Upper lobe of right lung (tissue), 1 donor: ENCODE data around the gene RAP2B. TPM values are rescaled to one million over a fixed set of nuclear protein-coding genes. Genes with fewer than 3 reads are reported as not detected.

Experiments
- ATAC-seq: fragments of 200-7000 bp; cut with Tn5 transposase; one replicate; pipeline ENCODE4 v1.9.1; 2020; ENCODE audit warnings: mild to moderate bottlenecking, moderate library complexity
- DNase-seq: peaks from one replicate; pipeline ENCODE4 v3.0.0-alpha.2; 2020
- H3K27ac ChIP-seq: fragments of 200-600 bp; one replicate; pipeline ENCODE4 v1.8.0; 2022
- H3K27me3 ChIP-seq: fragments of 200-600 bp; one replicate; pipeline ENCODE4 v1.8.0; 2022; ENCODE audit warnings: mild to moderate bottlenecking
- H3K36me3 ChIP-seq: fragments of 200-600 bp; one replicate; pipeline ENCODE4 v1.8.0; 2022
- H3K4me1 ChIP-seq: fragments of 200-600 bp; one replicate; pipeline ENCODE4 v1.8.0; 2022
- H3K4me3 ChIP-seq: fragments of 200-600 bp; one replicate; pipeline ENCODE4 v1.8.0; 2022; ENCODE audit warnings: mild to moderate bottlenecking
- H3K9me3 ChIP-seq: fragments of 200-600 bp; one replicate; pipeline ENCODE4 v1.8.0; 2022
- CTCF ChIP-seq: fragments of 200-600 bp; IDR thresholded peaks from one replicate; pipeline ENCODE4 v1.8.0; 2022; ENCODE audit warnings: antibody characterized with exemption
- intact Hi-C: fragments of 100-400 bp; cut with DNase I; formaldehyde crosslinking; loops from one replicate; pipeline ENCODE4 v1.11.0; 2022
- total RNA-seq: library from RNA; stranded (reverse); fragmentation: NEBNext Ultra II Directional; extraction: Animal tissue kit (Norgen Biotek cat#: 25700); gene quantifications from one replicate; pipeline ENCODE4 v1.2.1, GENCODE V29; 2021
- donor health status: DM: no; HTN: yes; CAD: no; lungs with severe emphysema.

The RAP2B gene
- total RNA-seq, 1 donor from 2014 or later: 17.9 TPM

GRCh38 chr3:153162513-153163392 is 727 bp downstream of the RAP2B start:
- TF ChIP-seq CTCF: no peak
- peak overlapping the region; percentile 88 for H3K4me3 ChIP-seq
- H3K9me3 ChIP-seq: no peaks in the 10 kb centered on the region
- no peaks in the 10 kb centered on the region for H3K27me3 ChIP-seq
- H3K36me3 ChIP-seq: no peaks in the 10 kb centered on the region
- H3K4me1 ChIP-seq: peaks cover 16% of the 10 kb centered on the region
- H3K27ac ChIP-seq: peak overlapping the region; percentile 92
- DNase-seq: peak; percentile 70
- intact Hi-C loops: no loop called here
- peak; percentile 2 for ATAC-seq

GRCh38 chr3:153163393-153163724 is 1.3 kb downstream of the RAP2B start:
- Histone ChIP-seq H3K27ac (peak overlapping the region; percentile 92), H3K9me3 (no peaks in the 10 kb centered on the region), H3K4me1 (peaks cover 16% of the 10 kb centered on the region), H3K36me3 (no peaks in the 10 kb centered on the region), H3K4me3 (peak overlapping the region; percentile 88), H3K27me3 (no peaks in the 10 kb centered on the region)
- no peak for ATAC-seq
- DNase-seq: no peak
- intact Hi-C loops: no loop called here
- no peak for TF ChIP-seq CTCF

- H3K27me3 ChIP-seq: no peaks in the 10 kb centered on the region
- H3K9me3 ChIP-seq: no peaks in the 10 kb centered on the region
- peaks cover 16% of the 10 kb centered on the region for H3K4me1 ChIP-seq
- peak overlapping the region; percentile 88 for H3K4me3 ChIP-seq
- no peak for DNase-seq
- TF ChIP-seq CTCF: no peak
- intact Hi-C loops: no loop called here
- ATAC-seq: no peak
- no peak overlapping the region for H3K27ac ChIP-seq
- no peaks in the 10 kb centered on the region for H3K36me3 ChIP-seq
These were observed 1.9 kb downstream of the RAP2B start for GRCh38 chr3:153163756-153164550.

GRCh38 chr3:153165261-153165681 is 3.2 kb downstream of the RAP2B start:
- intact Hi-C loops: no loop called here
- H3K27me3 ChIP-seq: no peaks in the 10 kb centered on the region
- H3K4me1 ChIP-seq: peaks cover 16% of the 10 kb centered on the region
- H3K9me3 ChIP-seq: no peaks in the 10 kb centered on the region
- peak overlapping the region; percentile 88 for H3K4me3 ChIP-seq
- ATAC-seq (no peak), DNase-seq (no peak)
- peak; percentile 50 for TF ChIP-seq CTCF
- no peak overlapping the region for H3K27ac ChIP-seq
- no peaks in the 10 kb centered on the region for H3K36me3 ChIP-seq

GRCh38 chr3:153166206-153166605 is 4.2 kb downstream of the RAP2B start:
- peak overlapping the region; percentile 88 for H3K4me3 ChIP-seq
- no peaks in the 10 kb centered on the region for H3K36me3 ChIP-seq
- intact Hi-C loops: no loop called here
- H3K27ac ChIP-seq: no peak overlapping the region
- DNase-seq (no peak), ATAC-seq (no peak)
- TF ChIP-seq CTCF: no peak
- no peaks in the 10 kb centered on the region for H3K9me3 ChIP-seq
- peaks cover 16% of the 10 kb centered on the region for H3K4me1 ChIP-seq
- no peaks in the 10 kb centered on the region for H3K27me3 ChIP-seq
